Panc1 (cell line): Measurements from ENCODE around the gene MPRIP. TPM values are rescaled to one million over a fixed set of nuclear protein-coding genes. Genes with fewer than 3 reads are reported as not detected.

ENCODE experiments used
- ATAC-seq: fragments of 200-7000 bp; cut with Tn5 transposase; 2 replicates; pipeline ENCODE4 v1.9.1; 2020; ENCODE audit warnings: mild to moderate bottlenecking, moderate library complexity
- BruUV-seq: library from RNA; stranded (reverse); fragments of 400-500 nt; replicated peaks from 2 replicates; lab custom pipeline; 2021; lab: Mats Ljungman, UMichigan
- CTCF ChIA-PET: fragments of 300-600 bp; sonication (Branson Sonifier 250); formaldehyde crosslinking; loops from one replicate; lab custom pipeline; 2022; ENCODE audit warnings: antibody characterized with exemption; lab: Charles Lee
- POLR2A ChIA-PET: fragments of 300-600 bp; sonication (Branson Sonifier 250); formaldehyde crosslinking; loops from one replicate; lab custom pipeline; 2022; ENCODE audit warnings: antibody characterized with exemption; lab: Charles Lee
- DNase-seq: peaks from one replicate; pipeline ENCODE4 v3.0.0-alpha.2; 2010; ENCODE audit warnings: low read depth, low spot score
- H3K27ac ChIP-seq: 2 replicates; pipeline ENCODE4 v1.5.1; 2011; ENCODE audit warnings: mild to moderate bottlenecking, low read length, inconsistent platforms
- H3K27me3 ChIP-seq: fragments of 200-500 bp; sonication (Bioruptor generic); 2 replicates; pipeline ENCODE4 v1.6.0; 2014; ENCODE audit warnings: low read length, inconsistent platforms; ENCODE audit not compliant: control insufficient read depth, insufficient read depth
- H3K36me3 ChIP-seq: fragments of 200-500 bp; sonication (Bioruptor generic); 2 replicates; pipeline ENCODE4 v1.5.1; 2014; ENCODE audit warnings: inconsistent platforms, mild to moderate bottlenecking, low read length, moderate library complexity; ENCODE audit not compliant: control insufficient read depth, insufficient read depth
- H3K4me1 ChIP-seq: 2 replicates; pipeline ENCODE4 v1.5.1; 2011; ENCODE audit warnings: inconsistent platforms, mild to moderate bottlenecking, low read length, moderate library complexity; ENCODE audit not compliant: control insufficient read depth, insufficient read depth
- H3K4me3 ChIP-seq, 2 experiments: 2 replicates each; pipeline ENCODE4 v1.5.1; 2011 to 2012; ENCODE audit warnings: low read depth in 2 of 2, low read length in 2 of 2, mild to moderate bottlenecking in 2 of 2, inconsistent platforms in 1 of 2, moderate library complexity in 1 of 2
- H3K9me3 ChIP-seq: fragments of 200-500 bp; sonication (Bioruptor generic); 2 replicates; pipeline ENCODE4 v1.5.1; 2014; ENCODE audit warnings: low read depth, mild to moderate bottlenecking, inconsistent platforms, low read length, moderate library complexity; ENCODE audit not compliant: control insufficient read depth, insufficient read depth
- POLR2AphosphoS5 ChIP-seq: IDR thresholded peaks from 2 replicates; pipeline ENCODE4 v1.6.1; 2012; ENCODE audit warnings: mild to moderate bottlenecking, low read depth, low read length, moderate library complexity
- SIN3A ChIP-seq: IDR thresholded peaks from 2 replicates; pipeline ENCODE4 v1.6.1; 2012; ENCODE audit warnings: low read depth, mild to moderate bottlenecking, low read length, moderate library complexity, borderline replicate concordance; ENCODE audit not compliant: insufficient read depth
- TCF7L2 ChIP-seq: IDR thresholded peaks from 2 replicates; pipeline ENCODE4 v1.6.1; 2011; ENCODE audit warnings: mild to moderate bottlenecking, low read depth, low read length, inconsistent platforms
- in situ Hi-C: cut with HindIII; loops from 2 replicates; pipeline ENCODE4 v1.10.0; 2016; ENCODE audit warnings: low sequenced_read_pairs, low pct_unique_long_range_greater_than_20kb
- intact Hi-C: fragments of 100-400 bp; cut with micrococcal nuclease; formaldehyde crosslinking; loops from one replicate; pipeline ENCODE4 v1.10.0; 2022; ENCODE audit not compliant: unreplicated experiment
- total RNA-seq: library from RNA; stranded (reverse); gene quantifications from one replicate; pipeline ENCODE4 v1.2.1, GENCODE V29; 2021; ENCODE audit not compliant: unreplicated experiment
- TF ChIP-seq, protein P1 (sequence below): fragments of 450-650 bp; IDR thresholded peaks from 2 replicates; pipeline ENCODE4 v1.5.1; 2017; ENCODE audit warnings: mild to moderate bottlenecking
- TF ChIP-seq, protein P2 (sequence below), 2 experiments: IDR thresholded peaks; 2 replicates each; pipeline ENCODE4 v1.6.1; 2011 to 2012; ENCODE audit warnings: low read depth in 2 of 2, control low read depth in 1 of 2, low read length in 1 of 2, mild to moderate bottlenecking in 1 of 2, moderate library complexity in 1 of 2; ENCODE audit not compliant: insufficient read depth in 1 of 2

MPRIP gene
- total RNA-seq, 1 experiment from 2014 or later: 155 TPM

DNA sequence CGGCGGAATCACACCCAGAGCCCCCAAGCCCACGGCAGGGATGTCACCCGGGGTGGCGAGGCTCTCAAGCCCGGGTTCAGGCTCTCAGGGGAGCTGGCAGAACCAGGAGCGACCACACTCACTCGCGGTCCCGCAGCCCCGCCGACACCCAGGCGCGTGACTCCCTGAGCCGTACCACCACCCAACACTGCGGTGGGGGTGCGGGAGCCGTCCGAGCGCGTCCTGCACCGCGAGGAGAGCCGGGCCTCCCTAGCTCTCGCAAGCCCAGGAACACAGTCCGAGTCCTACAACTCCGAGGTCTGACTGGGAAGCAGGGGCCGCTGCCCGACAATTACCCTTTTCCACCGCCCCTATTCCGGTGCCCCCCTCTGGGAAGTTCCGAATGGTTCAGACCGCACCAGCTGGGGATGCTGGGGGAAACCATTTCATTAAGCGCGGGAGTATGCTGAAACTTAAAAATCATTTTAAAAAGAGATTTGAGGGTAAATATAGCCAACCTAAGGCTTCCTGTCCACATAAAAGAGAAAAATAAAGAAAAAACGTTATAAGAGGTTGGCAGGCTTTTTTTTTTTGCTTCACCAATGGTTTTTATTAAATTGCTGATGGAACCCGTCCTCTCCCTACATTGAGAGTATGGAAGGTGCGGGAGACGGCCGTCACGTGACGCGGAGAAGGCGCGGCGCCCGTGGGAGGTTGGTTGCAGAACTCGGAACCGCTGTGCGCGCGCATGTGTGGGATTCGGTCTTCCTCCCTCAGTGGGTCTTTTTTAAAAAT, 195.0 kb downstream of the MPRIP start, which contains the start of gene FLCN:
Gene FLCN (minus strand): TSS at position 143 of the 774 bp plus-strand sequence. CDS start 9,031 bp downstream, outside the sequence.
- no TSS peak for BruUV-seq
- ATAC-seq (peak; percentile 92), DNase-seq (peak; percentile 70)
- Histone ChIP-seq H3K27ac (peak within 1 kb of the TSS; percentile 98), H3K4me3 (peak within 1 kb of the TSS; percentile 91 to 97), H3K36me3 (peaks cover 2% of the 10 kb centered on the region; the same call in 1 of the 2 replicates), H3K4me1 (peaks cover 3% of the 10 kb centered on the region; the same call in 1 of the 2 replicates), H3K9me3 (no peaks in the 10 kb centered on the region), H3K27me3 (no peaks in the 10 kb centered on the region)
- CTCF ChIA-PET: no interaction called here
- in situ Hi-C loops (no loop called here), intact Hi-C loops (no loop called here)
- POLR2A ChIA-PET: no interaction called here
- peak; percentile 77 for TF ChIP-seq POLR2AphosphoS5
- TF ChIP-seq, protein P1, sequence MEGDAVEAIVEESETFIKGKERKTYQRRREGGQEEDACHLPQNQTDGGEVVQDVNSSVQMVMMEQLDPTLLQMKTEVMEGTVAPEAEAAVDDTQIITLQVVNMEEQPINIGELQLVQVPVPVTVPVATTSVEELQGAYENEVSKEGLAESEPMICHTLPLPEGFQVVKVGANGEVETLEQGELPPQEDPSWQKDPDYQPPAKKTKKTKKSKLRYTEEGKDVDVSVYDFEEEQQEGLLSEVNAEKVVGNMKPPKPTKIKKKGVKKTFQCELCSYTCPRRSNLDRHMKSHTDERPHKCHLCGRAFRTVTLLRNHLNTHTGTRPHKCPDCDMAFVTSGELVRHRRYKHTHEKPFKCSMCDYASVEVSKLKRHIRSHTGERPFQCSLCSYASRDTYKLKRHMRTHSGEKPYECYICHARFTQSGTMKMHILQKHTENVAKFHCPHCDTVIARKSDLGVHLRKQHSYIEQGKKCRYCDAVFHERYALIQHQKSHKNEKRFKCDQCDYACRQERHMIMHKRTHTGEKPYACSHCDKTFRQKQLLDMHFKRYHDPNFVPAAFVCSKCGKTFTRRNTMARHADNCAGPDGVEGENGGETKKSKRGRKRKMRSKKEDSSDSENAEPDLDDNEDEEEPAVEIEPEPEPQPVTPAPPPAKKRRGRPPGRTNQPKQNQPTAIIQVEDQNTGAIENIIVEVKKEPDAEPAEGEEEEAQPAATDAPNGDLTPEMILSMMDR: no peak
- peak; percentile 68; the same call in 1 of the 2 replicates for TF ChIP-seq SIN3A
- TF ChIP-seq TCF7L2: peak; percentile 66; the same call in 1 of the 2 replicates
- TF ChIP-seq, protein P2, sequence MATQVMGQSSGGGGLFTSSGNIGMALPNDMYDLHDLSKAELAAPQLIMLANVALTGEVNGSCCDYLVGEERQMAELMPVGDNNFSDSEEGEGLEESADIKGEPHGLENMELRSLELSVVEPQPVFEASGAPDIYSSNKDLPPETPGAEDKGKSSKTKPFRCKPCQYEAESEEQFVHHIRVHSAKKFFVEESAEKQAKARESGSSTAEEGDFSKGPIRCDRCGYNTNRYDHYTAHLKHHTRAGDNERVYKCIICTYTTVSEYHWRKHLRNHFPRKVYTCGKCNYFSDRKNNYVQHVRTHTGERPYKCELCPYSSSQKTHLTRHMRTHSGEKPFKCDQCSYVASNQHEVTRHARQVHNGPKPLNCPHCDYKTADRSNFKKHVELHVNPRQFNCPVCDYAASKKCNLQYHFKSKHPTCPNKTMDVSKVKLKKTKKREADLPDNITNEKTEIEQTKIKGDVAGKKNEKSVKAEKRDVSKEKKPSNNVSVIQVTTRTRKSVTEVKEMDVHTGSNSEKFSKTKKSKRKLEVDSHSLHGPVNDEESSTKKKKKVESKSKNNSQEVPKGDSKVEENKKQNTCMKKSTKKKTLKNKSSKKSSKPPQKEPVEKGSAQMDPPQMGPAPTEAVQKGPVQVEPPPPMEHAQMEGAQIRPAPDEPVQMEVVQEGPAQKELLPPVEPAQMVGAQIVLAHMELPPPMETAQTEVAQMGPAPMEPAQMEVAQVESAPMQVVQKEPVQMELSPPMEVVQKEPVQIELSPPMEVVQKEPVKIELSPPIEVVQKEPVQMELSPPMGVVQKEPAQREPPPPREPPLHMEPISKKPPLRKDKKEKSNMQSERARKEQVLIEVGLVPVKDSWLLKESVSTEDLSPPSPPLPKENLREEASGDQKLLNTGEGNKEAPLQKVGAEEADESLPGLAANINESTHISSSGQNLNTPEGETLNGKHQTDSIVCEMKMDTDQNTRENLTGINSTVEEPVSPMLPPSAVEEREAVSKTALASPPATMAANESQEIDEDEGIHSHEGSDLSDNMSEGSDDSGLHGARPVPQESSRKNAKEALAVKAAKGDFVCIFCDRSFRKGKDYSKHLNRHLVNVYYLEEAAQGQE (IDR thresholded peaks at IDR 0.05; ENCODE audit: insufficient read depth in 1 of 2, low read depth in 2 of 2, low read length in 1 of 2): no peak; a peak in 1 of 4 replicates

DNA sequence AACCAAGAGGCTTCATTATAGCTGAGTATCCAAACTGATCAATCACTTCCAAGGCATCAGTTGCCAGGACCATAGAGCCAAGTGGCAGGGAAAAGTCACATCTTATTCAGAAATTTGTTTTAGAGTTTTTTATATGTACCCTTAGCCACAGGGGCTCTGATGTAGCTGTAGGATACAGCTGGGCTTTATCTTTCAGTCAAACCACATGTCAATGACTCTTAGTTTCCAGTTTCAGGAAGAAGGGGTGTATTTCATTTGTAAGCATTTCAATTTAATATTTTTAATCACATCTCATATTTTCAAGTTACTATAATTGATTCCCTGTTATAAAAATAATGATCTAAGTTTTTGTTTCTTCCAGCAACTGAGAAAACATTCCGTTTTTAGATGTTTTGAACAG, 197.6 kb downstream of the MPRIP start:
- Histone ChIP-seq H3K27me3 (no peaks in the 10 kb centered on the region), H3K36me3 (no peaks in the 10 kb centered on the region), H3K4me1 (peaks cover 3% of the 10 kb centered on the region; the same call in 1 of the 2 replicates), H3K27ac (no peak overlapping the region), H3K4me3 (no peak overlapping the region), H3K9me3 (no peaks in the 10 kb centered on the region)
- no TSS peak for BruUV-seq
- POLR2A ChIA-PET: interaction anchor here (0.7 kb wide), 1 partner anchor 75 kb away, joined by 3 read pairs; no protein-coding TSS in a partner anchor
- no peak for ATAC-seq
- intact Hi-C loops: no loop called here
- TF ChIP-seq, protein P2 (IDR thresholded peaks at IDR 0.05; ENCODE audit: insufficient read depth in 1 of 2, low read depth in 2 of 2, low read length in 1 of 2): no peak
- TF ChIP-seq, protein P1: no peak
- TF ChIP-seq POLR2AphosphoS5 (no peak), SIN3A (no peak), TCF7L2 (no peak)
- CTCF ChIA-PET: no interaction called here
- no peak for DNase-seq
- in situ Hi-C loops: no loop called here
